Right cardiac atrium (tissue), 5 donors: ENCODE data around the gene SOHLH1. TPM values are rescaled to one million over a fixed set of nuclear protein-coding genes. Genes with fewer than 3 reads are reported as not detected.

ENCODE experiments used
- ATAC-seq, 2 donors: fragments of 200-7000 bp; cut with Tn5 transposase; one replicate each; pipeline versions ENCODE4 v1.8.0 to v1.9.1; 2020; ENCODE audit warnings: moderate library complexity in 2 of 2, mild to moderate bottlenecking in 1 of 2
- DNase-seq, 3 donors: peaks; one replicate each; pipeline ENCODE4 v3.0.0-alpha.2; 2020
- H3K27ac ChIP-seq: one replicate; pipeline ENCODE4 v1.5.1; 2013; ENCODE audit warnings: mild to moderate bottlenecking, low read length, control low read depth, moderate library complexity
- H3K27me3 ChIP-seq: one replicate; pipeline ENCODE4 v1.6.1; 2013; ENCODE audit not compliant: control insufficient read depth, insufficient read depth
- H3K4me1 ChIP-seq: one replicate; pipeline ENCODE4 v1.6.1; 2013; ENCODE audit warnings: low read length; ENCODE audit not compliant: control insufficient read depth, insufficient read depth
- H3K4me3 ChIP-seq: one replicate; pipeline ENCODE4 v1.5.1; 2013; ENCODE audit warnings: low read length, control low read depth
- H3K9me3 ChIP-seq: one replicate; pipeline ENCODE4 v1.6.1; 2013; ENCODE audit warnings: low read length; ENCODE audit not compliant: control insufficient read depth
- WGBS: extraction: QIAGEN DNeasy Blood & Tissue Kit; methylation state at CpG from one replicate; pipeline ENCODE4 v1.1.7; 2013; 5-methylcytosine and 5-hydroxymethylcytosine counted together
- intact Hi-C, 4 donors: fragments of 100-400 bp; cut with DNase I; formaldehyde crosslinking; loops; one replicate each; pipeline versions ENCODE4 v1.11.0 to v1.14.0; 2022 to 2023
- polyA plus RNA-seq: library from polyadenylated mRNA; stranded (reverse); fragments of 200-250 nt; gene quantifications from one replicate; pipeline ENCODE4 v1.2.3, GENCODE V29; 2013
- total RNA-seq, 4 donors: library from RNA; stranded (reverse); fragmentation: NEBNext Ultra II Directional; extraction: Animal tissue kit (Norgen Biotek cat#: 25700); gene quantifications; one replicate each; pipeline ENCODE4 v1.2.1, GENCODE V29; 2021
- donor health status: healthy with polysubstance abuse.
- donor health status: DM: no; HTN: yes; CAD: no.
- donor health status: DM: no; HTN: no; CAD: no.
- donor health status: DM: no; HTN: yes; CAD: no; lungs with severe emphysema.
- donor health status: DM: yes; HTN: yes; CAD: no.

SOHLH1 gene
- total and polyA plus RNA-seq, 5 donors, result not detected

- intact Hi-C loops, result no loop called here
- WGBS, result 57% methylated on average over 11 of the region's 11 CpGs
- ATAC-seq (no peak), DNase-seq (no peak)
- Histone ChIP-seq H3K4me1 (no peaks in the 10 kb centered on the region), H3K9me3 (no peaks in the 10 kb centered on the region), H3K4me3 (no peak overlapping the region), H3K27ac (no peak overlapping the region), H3K27me3 (no peaks in the 10 kb centered on the region)
These were observed 28.1 kb upstream of the SOHLH1 start for GRCh38 chr9:135727257-135727875.

GRCh38 chr9:135726138-135726853 is 27.0 kb upstream of the SOHLH1 start:
- no peak for DNase-seq
- 62% methylated on average over 16 of the region's 16 CpGs for WGBS
- H3K4me3 ChIP-seq, result no peak overlapping the region
- H3K27me3 ChIP-seq, result no peaks in the 10 kb centered on the region
- H3K9me3 ChIP-seq, result no peaks in the 10 kb centered on the region
- H3K4me1 ChIP-seq, result no peaks in the 10 kb centered on the region
- peak in 1 of 2 donors; percentile 7 for ATAC-seq
- H3K27ac ChIP-seq, result no peak overlapping the region
- intact Hi-C loops, result no loop called here

GRCh38 chr9:135724186-135724787 is 25.0 kb upstream of the SOHLH1 start:
- Histone ChIP-seq H3K4me1 (no peaks in the 10 kb centered on the region), H3K27ac (no peak overlapping the region)

GRCh38 chr9:135722365-135722764 is 23.1 kb upstream of the SOHLH1 start:
- intact Hi-C loops, result no loop called here
- Histone ChIP-seq H3K27me3 (no peaks in the 10 kb centered on the region), H3K4me3 (no peak overlapping the region), H3K9me3 (no peaks in the 10 kb centered on the region), H3K27ac (no peak overlapping the region), H3K4me1 (no peaks in the 10 kb centered on the region)
- 76% methylated on average over 18 of the region's 18 CpGs for WGBS
- ATAC-seq, result no peak
- no peak for DNase-seq

More at GRCh38 chr9:135724186-135724787, 25.0 kb upstream of the SOHLH1 start:
- Histone ChIP-seq H3K27me3 (no peaks in the 10 kb centered on the region), H3K4me3 (no peak overlapping the region), H3K9me3 (no peaks in the 10 kb centered on the region)
- no peak for ATAC-seq
- no peak for DNase-seq
- intact Hi-C loops, result no loop called here
- WGBS, result 66% methylated on average over 16 of the region's 16 CpGs

- 74% methylated on average over 9 of the region's 9 CpGs for WGBS
- Histone ChIP-seq H3K9me3 (no peaks in the 10 kb centered on the region), H3K27me3 (no peaks in the 10 kb centered on the region), H3K27ac (no peak overlapping the region), H3K4me3 (no peak overlapping the region), H3K4me1 (no peaks in the 10 kb centered on the region)
- intact Hi-C loops, result no loop called here
- ATAC-seq (no peak), DNase-seq (no peak)
These were observed 20.2 kb upstream of the SOHLH1 start for GRCh38 chr9:135719472-135719871.

- ATAC-seq, result no peak
- WGBS, result 59% methylated on average over 15 of the region's 15 CpGs
These were observed 19.3 kb upstream of the SOHLH1 start for GRCh38 chr9:135718616-135719015.

GRCh38 chr9:135717410-135717809 is 18.1 kb upstream of the SOHLH1 start:
- intact Hi-C loops, result no loop called here
- H3K4me1 ChIP-seq, result no peaks in the 10 kb centered on the region
- 84% methylated on average over 13 of the region's 13 CpGs for WGBS
- H3K9me3 ChIP-seq, result no peaks in the 10 kb centered on the region
- ATAC-seq, result no peak
- H3K27ac ChIP-seq, result no peak overlapping the region
- no peaks in the 10 kb centered on the region for H3K27me3 ChIP-seq
- H3K4me3 ChIP-seq, result no peak overlapping the region
- DNase-seq, result no peak

More at GRCh38 chr9:135718616-135719015, 19.3 kb upstream of the SOHLH1 start:
- no peak for DNase-seq
- Histone ChIP-seq H3K27me3 (no peaks in the 10 kb centered on the region), H3K4me3 (no peak overlapping the region), H3K27ac (no peak overlapping the region), H3K4me1 (no peaks in the 10 kb centered on the region), H3K9me3 (no peaks in the 10 kb centered on the region)
- intact Hi-C loops, result no loop called here

GRCh38 chr9:135716045-135716444 is 16.8 kb upstream of the SOHLH1 start:
- Histone ChIP-seq H3K4me1 (no peaks in the 10 kb centered on the region), H3K9me3 (no peaks in the 10 kb centered on the region), H3K27me3 (no peaks in the 10 kb centered on the region), H3K4me3 (no peak overlapping the region), H3K27ac (no peak overlapping the region)
- ATAC-seq (no peak), DNase-seq (no peak)
- intact Hi-C loops, result no loop called here
- 77% methylated on average over 11 of the region's 11 CpGs for WGBS

- ATAC-seq (no peak), DNase-seq (no peak)
- H3K9me3 ChIP-seq, result no peaks in the 10 kb centered on the region
- H3K27me3 ChIP-seq, result no peaks in the 10 kb centered on the region
- no peak overlapping the region for H3K27ac ChIP-seq
- H3K4me1 ChIP-seq, result no peaks in the 10 kb centered on the region
- intact Hi-C loops, result no loop called here
- no peak overlapping the region for H3K4me3 ChIP-seq
- WGBS, result 30% methylated on average over 23 of the region's 23 CpGs
These were observed 15.8 kb upstream of the SOHLH1 start for GRCh38 chr9:135715056-135715595.

GRCh38 chr9:135714242-135715055 is 15.2 kb upstream of the SOHLH1 start:
- Histone ChIP-seq H3K27ac (no peak overlapping the region), H3K9me3 (no peaks in the 10 kb centered on the region), H3K4me1 (no peaks in the 10 kb centered on the region), H3K4me3 (peak overlapping the region; percentile 3), H3K27me3 (no peaks in the 10 kb centered on the region)
- DNase-seq, result no peak
- ATAC-seq, result no peak
- intact Hi-C loops, result no loop called here
- WGBS, result 2% methylated on average over 103 of the region's 103 CpGs
